ENCODE results near the gene TMEM63C.

The TMEM63C gene

GRCh38 chr14:77225254-77225653 lies 43.7 kb downstream of the TMEM63C start:
- DNase-seq = no peak

- DNase-seq = no peak
Observed at GRCh38 chr14:77225892-77226557, 44.4 kb downstream of the TMEM63C start.

GRCh38 chr14:77228056-77228455 lies 46.5 kb downstream of the TMEM63C start:
- no peak for DNase-seq

- DNase-seq = no peak
Observed at GRCh38 chr14:77230914-77231313, 49.3 kb downstream of the TMEM63C start.

GRCh38 chr14:77231721-77232120 lies 50.1 kb downstream of the TMEM63C start:
- no peak for DNase-seq

- DNase-seq = no peak
Observed at GRCh38 chr14:77236814-77237213, 55.2 kb downstream of the TMEM63C start.

- no peak for DNase-seq
Observed at GRCh38 chr14:77238356-77238755, 56.8 kb downstream of the TMEM63C start.

- DNase-seq = no peak
Observed at GRCh38 chr14:77238996-77239395, 57.4 kb downstream of the TMEM63C start.

- no peak for DNase-seq
Observed at GRCh38 chr14:77239412-77239811, 57.8 kb downstream of the TMEM63C start.

GRCh38 chr14:77240336-77240915 lies 58.8 kb downstream of the TMEM63C start:
- no peak for DNase-seq

GRCh38 chr14:77241955-77242354 lies 60.4 kb downstream of the TMEM63C start:
- DNase-seq = no peak

GRCh38 chr14:77242752-77243151 lies 61.2 kb downstream of the TMEM63C start:
- DNase-seq = no peak

GRCh38 chr14:77243853-77244252 lies 62.3 kb downstream of the TMEM63C start:
- no peak for DNase-seq

- no peak for DNase-seq
Observed at GRCh38 chr14:77245820-77246219, 64.2 kb downstream of the TMEM63C start.

GRCh38 chr14:77246784-77247183 lies 65.2 kb downstream of the TMEM63C start:
- DNase-seq = no peak

- DNase-seq = no peak
Observed at GRCh38 chr14:77248666-77249065, 67.1 kb downstream of the TMEM63C start.

GRCh38 chr14:77249286-77249685 lies 67.7 kb downstream of the TMEM63C start:
- DNase-seq = no peak

GRCh38 chr14:77250927-77251326 lies 69.3 kb downstream of the TMEM63C start:
- DNase-seq = no peak

GRCh38 chr14:77251870-77252269 lies 70.3 kb downstream of the TMEM63C start:
- DNase-seq = no peak

GRCh38 chr14:77253333-77254190 lies 72.0 kb downstream of the TMEM63C start:
- DNase-seq = no peak

GRCh38 chr14:77256694-77257093 lies 75.1 kb downstream of the TMEM63C start:
- no peak for DNase-seq

- DNase-seq = no peak
Observed at GRCh38 chr14:77257700-77258099, 76.1 kb downstream of the TMEM63C start.

- no peak for DNase-seq
Observed at GRCh38 chr14:77258566-77258965, 77.0 kb downstream of the TMEM63C start.
